Astrocyte (in vitro differentiated cells and primary cell): Measurements from ENCODE around the gene TRIO.

Source experiments
- EZH2 ChIP-seq: IDR thresholded peaks from 2 replicates; pipeline ENCODE4 v1.6.1; 2012; ENCODE audit warnings: mild to moderate bottlenecking, low read length, inconsistent platforms; ENCODE audit not compliant: insufficient read depth
- TF ChIP-seq, protein P1 (sequence below): IDR thresholded peaks from 2 replicates; pipeline ENCODE4 v1.5.1; 2011; ENCODE audit warnings: low read depth, mild to moderate bottlenecking, inconsistent platforms, low read length, moderate library complexity; ENCODE audit not compliant: insufficient read depth

DNA sequence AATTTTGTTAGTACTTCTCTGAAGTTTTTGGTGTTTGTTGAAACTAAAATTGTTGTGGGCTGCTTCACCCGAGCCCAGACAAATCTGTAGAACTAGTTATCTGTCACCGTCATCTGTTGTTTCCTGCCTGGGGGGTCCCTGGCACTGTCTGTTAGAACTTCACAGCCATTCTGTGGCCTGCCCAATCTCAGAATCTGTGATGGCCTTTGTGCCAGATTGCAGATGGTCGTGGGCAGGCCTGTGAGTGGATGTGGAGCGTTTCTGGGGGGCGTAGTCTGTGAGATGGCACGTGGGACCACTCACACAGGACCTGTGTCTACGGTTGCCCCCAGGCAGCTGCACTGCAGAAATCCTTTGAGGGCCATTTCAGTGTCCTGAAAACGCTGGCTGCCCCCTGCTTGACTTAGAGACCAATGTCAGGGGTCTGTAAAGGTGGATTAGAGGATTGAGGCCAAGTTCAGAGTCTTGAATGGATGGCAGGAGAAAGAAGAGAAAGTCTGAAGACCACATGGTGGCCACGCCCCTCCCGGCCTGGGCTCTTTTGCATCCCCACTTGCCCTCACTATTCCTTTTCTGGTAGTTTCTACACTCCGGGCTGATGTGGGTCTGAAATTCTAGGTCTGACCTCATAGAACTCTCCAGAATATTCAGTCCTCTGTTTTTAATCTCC, 38.3 kb downstream of the TRIO start:
- TF ChIP-seq, protein P1, sequence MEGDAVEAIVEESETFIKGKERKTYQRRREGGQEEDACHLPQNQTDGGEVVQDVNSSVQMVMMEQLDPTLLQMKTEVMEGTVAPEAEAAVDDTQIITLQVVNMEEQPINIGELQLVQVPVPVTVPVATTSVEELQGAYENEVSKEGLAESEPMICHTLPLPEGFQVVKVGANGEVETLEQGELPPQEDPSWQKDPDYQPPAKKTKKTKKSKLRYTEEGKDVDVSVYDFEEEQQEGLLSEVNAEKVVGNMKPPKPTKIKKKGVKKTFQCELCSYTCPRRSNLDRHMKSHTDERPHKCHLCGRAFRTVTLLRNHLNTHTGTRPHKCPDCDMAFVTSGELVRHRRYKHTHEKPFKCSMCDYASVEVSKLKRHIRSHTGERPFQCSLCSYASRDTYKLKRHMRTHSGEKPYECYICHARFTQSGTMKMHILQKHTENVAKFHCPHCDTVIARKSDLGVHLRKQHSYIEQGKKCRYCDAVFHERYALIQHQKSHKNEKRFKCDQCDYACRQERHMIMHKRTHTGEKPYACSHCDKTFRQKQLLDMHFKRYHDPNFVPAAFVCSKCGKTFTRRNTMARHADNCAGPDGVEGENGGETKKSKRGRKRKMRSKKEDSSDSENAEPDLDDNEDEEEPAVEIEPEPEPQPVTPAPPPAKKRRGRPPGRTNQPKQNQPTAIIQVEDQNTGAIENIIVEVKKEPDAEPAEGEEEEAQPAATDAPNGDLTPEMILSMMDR = no peak
- no peak for TF ChIP-seq EZH2
